GM23248 (cell line): ENCODE data around the gene CLSTN2. TPM values are rescaled to one million over a fixed set of nuclear protein-coding genes. Genes with fewer than 3 reads are reported as not detected.

Experiments used
- DNase-seq: peaks from one replicate; pipeline ENCODE4 v3.0.0-alpha.2; 2015
- H2AFZ ChIP-seq: fragments of 200-600 bp; sonication (generic); 2 replicates; pipeline ENCODE4 v1.6.1; 2016; ENCODE audit warnings: antibody characterized with exemption
- H3F3A ChIP-seq: fragments of 200-600 bp; sonication (generic); 2 replicates; pipeline ENCODE4 v1.6.1; 2016; ENCODE audit warnings: mild to moderate bottlenecking, antibody characterized with exemption, mixed run types; ENCODE audit not compliant: insufficient read depth
- H3K27ac ChIP-seq: fragments of 200-600 bp; sonication (generic); 2 replicates; pipeline ENCODE4 v1.5.1; 2016; ENCODE audit warnings: mild to moderate bottlenecking
- H3K27me3 ChIP-seq: fragments of 200-600 bp; sonication (generic); replicated peaks from 2 replicates; pipeline ENCODE4 v1.6.1; 2016; ENCODE audit warnings: mild to moderate bottlenecking; ENCODE audit not compliant: insufficient read depth
- H3K36me3 ChIP-seq: fragments of 200-600 bp; sonication (generic); 2 replicates; pipeline ENCODE4 v1.6.1; 2016; ENCODE audit warnings: low read depth, mild to moderate bottlenecking
- H3K4me1 ChIP-seq: fragments of 200-600 bp; sonication (generic); 2 replicates; pipeline ENCODE4 v1.6.1; 2016; ENCODE audit warnings: mild to moderate bottlenecking; ENCODE audit not compliant: insufficient read depth
- H3K4me2 ChIP-seq: fragments of 200-600 bp; sonication (generic); one replicate; pipeline ENCODE4 v1.6.1; 2016; ENCODE audit warnings: mild to moderate bottlenecking; ENCODE audit not compliant: unreplicated experiment
- H3K4me3 ChIP-seq: fragments of 200-600 bp; sonication (generic); 2 replicates; pipeline ENCODE4 v1.5.1; 2016; ENCODE audit warnings: mild to moderate bottlenecking
- H3K79me2 ChIP-seq: fragments of 200-600 bp; sonication (generic); 2 replicates; pipeline ENCODE4 v1.6.1; 2016; ENCODE audit warnings: mild to moderate bottlenecking; ENCODE audit not compliant: insufficient read depth
- H3K9ac ChIP-seq: fragments of 200-600 bp; sonication (generic); 2 replicates; pipeline ENCODE4 v1.6.1; 2016; ENCODE audit warnings: mild to moderate bottlenecking
- H3K9me2 ChIP-seq: fragments of 200-600 bp; sonication (generic); 2 replicates; pipeline ENCODE4 v1.6.1; 2016; ENCODE audit warnings: mixed run types, mild to moderate bottlenecking, moderate library complexity; ENCODE audit not compliant: insufficient read depth
- H3K9me3 ChIP-seq: fragments of 200-600 bp; sonication (generic); one replicate; pipeline ENCODE4 v1.6.1; 2017; ENCODE audit warnings: low read depth
- H4K20me1 ChIP-seq: fragments of 200-600 bp; sonication (generic); 2 replicates; pipeline ENCODE4 v1.6.0; 2016; ENCODE audit not compliant: insufficient read depth
- EZH2 ChIP-seq: fragments of 200-600 bp; sonication (generic); IDR thresholded peaks from 2 replicates; pipeline ENCODE4 v1.6.1; 2018; ENCODE audit warnings: antibody characterized with exemption, mild to moderate bottlenecking; ENCODE audit not compliant: insufficient read depth, poor library complexity, severe bottlenecking
- EZH2phosphoT487 ChIP-seq: fragments of 200-600 bp; sonication (generic); IDR thresholded peaks from 2 replicates; pipeline ENCODE4 v1.6.1; 2018; ENCODE audit warnings: antibody characterized with exemption, moderate library complexity, mild to moderate bottlenecking, low read depth; ENCODE audit not compliant: insufficient read depth
- WGBS, 2 experiments: methylation state at CpG; one replicate each; pipeline ENCODE4 v1.1.6; 2015 to 2017; ENCODE audit warnings: low lambda C conversion rate in 2 of 2, low coverage in 1 of 2; ENCODE audit errors: missing lambda C conversion rate in 2 of 2; 5-methylcytosine and 5-hydroxymethylcytosine counted together
- in situ Hi-C: fragments of 300-500 bp; cut with MboI; formaldehyde crosslinking; loops from 2 replicates; pipeline ENCODE4 v1.15.0; 2020
- polyA plus RNA-seq: library from polyadenylated mRNA; unstranded; fragments of >200 nt; fragmentation: Nextera tagmentation; extraction: Ambion mirVana; gene quantifications from 2 replicates; pipeline ENCODE4 v1.2.1, GENCODE V29; 2016
- total RNA-seq: library from RNA; depleted of rRNA; stranded (reverse); fragments of >200 nt; shearing (Covaris generic); gene quantifications from 2 replicates; pipeline ENCODE4 v1.2.3, GENCODE V29; 2014

Gene CLSTN2
- total and polyA plus RNA-seq, 2 experiments from 2014 or later: not detected

- Histone ChIP-seq H3K4me3 (no peak overlapping the region), H3K9me3 (no peaks in the 10 kb centered on the region), H3K27ac (no peak overlapping the region), H3K4me1 (no peaks in the 10 kb centered on the region), H3K27me3 (0 out of 2 replicates have a peak, but pooled peaks cover 2% of the 10 kb centered on the region), H3K4me2 (no peak overlapping the region), H3K9me2 (no peaks in the 10 kb centered on the region), H3K79me2 (no peaks in the 10 kb centered on the region), H3F3A (no peaks in the 10 kb centered on the region), H3K36me3 (no peaks in the 10 kb centered on the region), H2AFZ (no peak overlapping the region), H4K20me1 (no peaks in the 10 kb centered on the region), H3K9ac (no peak overlapping the region)
- in situ Hi-C loops: no loop called here
- 69 to 73% methylated on average over 4 of the region's 4 CpGs for WGBS, 2 experiments
- TF ChIP-seq EZH2phosphoT487 (no peak), EZH2 (no peak)
- DNase-seq: no peak
These were observed 501.4 kb downstream of the CLSTN2 start for GRCh38 chr3:140436421-140436820.

GRCh38 chr3:140438736-140439470 is 503.9 kb downstream of the CLSTN2 start:
- Histone ChIP-seq H3K4me2 (no peak overlapping the region), H4K20me1 (no peaks in the 10 kb centered on the region), H3K9me3 (no peaks in the 10 kb centered on the region), H3K27ac (no peak overlapping the region), H3K79me2 (no peaks in the 10 kb centered on the region), H2AFZ (no peak overlapping the region), H3F3A (no peaks in the 10 kb centered on the region), H3K9ac (no peak overlapping the region), H3K4me3 (no peak overlapping the region), H3K27me3 (no peaks in the 10 kb centered on the region), H3K4me1 (no peaks in the 10 kb centered on the region), H3K9me2 (no peaks in the 10 kb centered on the region), H3K36me3 (no peaks in the 10 kb centered on the region)
- in situ Hi-C loops: no loop called here
- TF ChIP-seq EZH2 (no peak), EZH2phosphoT487 (no peak)
- WGBS, 2 experiments: 38 to 52% methylated on average over 6 of the region's 6 CpGs
- DNase-seq: no peak

- Histone ChIP-seq H3K27ac (no peak overlapping the region), H3K4me3 (no peak overlapping the region), H4K20me1 (no peaks in the 10 kb centered on the region), H3K36me3 (no peaks in the 10 kb centered on the region), H3K9me2 (no peaks in the 10 kb centered on the region), H3K27me3 (no peaks in the 10 kb centered on the region), H3K9me3 (no peaks in the 10 kb centered on the region), H2AFZ (no peak overlapping the region), H3K4me2 (no peak overlapping the region), H3K9ac (no peak overlapping the region), H3K79me2 (no peaks in the 10 kb centered on the region), H3K4me1 (no peaks in the 10 kb centered on the region), H3F3A (no peaks in the 10 kb centered on the region)
- 68 to 71% methylated on average over 5 of the region's 5 CpGs for WGBS, 2 experiments
- TF ChIP-seq EZH2: no peak
- no peak for DNase-seq
- in situ Hi-C loops: no loop called here
These were observed 504.5 kb downstream of the CLSTN2 start for GRCh38 chr3:140439527-140439926.

- Histone ChIP-seq H3F3A (no peaks in the 10 kb centered on the region), H3K27ac (no peak overlapping the region), H4K20me1 (no peaks in the 10 kb centered on the region), H3K79me2 (no peaks in the 10 kb centered on the region), H3K4me2 (no peak overlapping the region), H3K9ac (no peak overlapping the region), H3K36me3 (no peaks in the 10 kb centered on the region), H2AFZ (no peak overlapping the region), H3K27me3 (no peaks in the 10 kb centered on the region), H3K4me3 (no peak overlapping the region), H3K9me2 (no peaks in the 10 kb centered on the region), H3K9me3 (no peaks in the 10 kb centered on the region), H3K4me1 (no peaks in the 10 kb centered on the region)
- no peak for TF ChIP-seq EZH2
- TF ChIP-seq EZH2phosphoT487: no peak
- in situ Hi-C loops: no loop called here
- DNase-seq: peak; percentile 10
- 92 to 95% methylated on average over 1 of the region's 1 CpG for WGBS, 2 experiments
These were observed 505.5 kb downstream of the CLSTN2 start for GRCh38 chr3:140440446-140440845.
